Measurements from ENCODE around the gene SELPLG. TPM values are rescaled to one million over a fixed set of nuclear protein-coding genes. Genes with fewer than 3 reads are reported as not detected.

The SELPLG gene
- total and polyA plus RNA-seq, 2 donors (not counting 1 experiment from before 2014, with no cell fraction given): 6.1 to 8.0 TPM

GRCh38 chr12:108618079-108618952 is 15.4 kb downstream of the SELPLG start:
- H3K4me3 Mint-ChIP-seq: no peak overlapping the region
- Histone ChIP-seq H3K9ac (ENCODE audit: low read length) (no peak overlapping the region), H3K4me2 (replicated peaks; ENCODE audit: low read depth, low read length, poor library complexity, severe bottlenecking) (peak overlapping the region; percentile 52), H3K36me3 (replicated peaks in 1 of 2; ENCODE audit: control extremely low read depth in 1 of 2, control insufficient read depth in 1 of 2, extremely low read depth in 1 of 2, insufficient read depth in 2 of 2, low read length in 1 of 2) (peaks cover 0 to 6% of the 10 kb centered on the region in 2 experiments), H2AFZ (ENCODE audit: insufficient read depth, low read depth, low read length, poor library complexity, severe bottlenecking) (peak overlapping the region; percentile 13), H3K27ac (ENCODE audit: low read length in 2 of 2) (peak overlapping the region; percentile 80 to 93), H3K27me3 (replicated peaks in 1 of 4; ENCODE audit: control extremely low read depth in 1 of 4, control insufficient read depth in 3 of 4, insufficient read depth in 4 of 4, low read length in 3 of 4) (no peaks in the 10 kb centered on the region), H3K4me3 (ENCODE audit: control extremely low read depth in 1 of 5, extremely low read depth in 1 of 5, insufficient read depth in 1 of 5, low read depth in 2 of 5, low read length in 4 of 5) (no peak overlapping the region), H3K9me3 (ENCODE audit: control extremely low read depth in 1 of 3, control insufficient read depth in 2 of 3, insufficient read depth in 1 of 3, low read length in 2 of 3) (peaks cover 0 to 29% (median 8%) of the 10 kb centered on the region in 3 donors), H3K4me1 (ENCODE audit: control insufficient read depth in 2 of 2, insufficient read depth in 2 of 2, low read length in 2 of 2) (peaks cover 41 to 49% of the 10 kb centered on the region in 2 donors), H4K20me1 (ENCODE audit: control insufficient read depth, insufficient read depth, low read length, poor library complexity, severe bottlenecking) (no peaks in the 10 kb centered on the region), H3K79me2 (ENCODE audit: control insufficient read depth, insufficient read depth, low read length) (peaks cover 13% of the 10 kb centered on the region)
- H3K4me1 Mint-ChIP-seq: peaks cover 69% of the 10 kb centered on the region
- DNase-seq (peak; percentile 88), ATAC-seq (ENCODE audit: low read depth) (peak; percentile 35)
- POLR2A ChIA-PET: interaction anchor here (0.9 to 8.6 kb wide), 9 partner anchors 17 to 58 kb away, joined by 3 to 133 read pairs (median 7); partner anchors contain the start of genes ISCU, SART3 and SELPLG
- peaks cover 3% of the 10 kb centered on the region for H3K9me3 Mint-ChIP-seq (ENCODE audit: insufficient read depth)
- no peaks in the 10 kb centered on the region for H3K27me3 Mint-ChIP-seq
- 12% methylated on average over 7 of the region's 16 CpGs for WGBS (ENCODE audit: insufficient coverage)
- H3K27ac Mint-ChIP-seq: peak overlapping the region; percentile 98
- CTCF ChIA-PET: interaction anchor here (0.5 to 13.8 kb wide), 41 partner anchors 10 to 689 kb away, joined by 3 to 431 read pairs (median 5); partner anchors contain the start of genes ISCU, SART3, SELPLG and TMEM119
- intact Hi-C loops (cut with micrococcal nuclease): loop anchor here (1.0 to 5.0 kb wide), 6 partner anchors 28 to 334 kb away; partner anchors contain the start of gene CORO1C
- TF ChIP-seq CTCF (IDR thresholded peaks at IDR 0.05): peak; percentile 98
- no peak for TF ChIP-seq EZH2 (IDR thresholded peaks at IDR 0.05; ENCODE audit: borderline replicate concordance, insufficient read depth, low read depth, low read length, poor library complexity, severe bottlenecking)
